Mammary epithelial cell (primary cell): ENCODE data around the gene AATF.

Experiments
- CTCF ChIP-seq, 2 donors: IDR thresholded peaks in 1 of 2; conservative IDR thresholded peaks in 1 of 2; 2 replicates each; pipeline ENCODE4 v1.5.1; 2011 to 2012; ENCODE audit warnings: inconsistent platforms in 2 of 2, low read length in 2 of 2, mild to moderate bottlenecking in 2 of 2, control low read depth in 1 of 2, low read depth in 1 of 2; ENCODE audit not compliant: insufficient read depth in 1 of 2; ENCODE audit errors: extremely low read depth in 1 of 2
- EZH2 ChIP-seq: IDR thresholded peaks from 2 replicates; pipeline ENCODE4 v1.6.1; 2012; ENCODE audit warnings: low read length, inconsistent platforms, borderline replicate concordance

- no peak for TF ChIP-seq CTCF (conservative IDR thresholded peaks at IDR 0.05 in 1 of 2, IDR thresholded peaks at IDR 0.05 in 1 of 2; ENCODE audit: extremely low read depth in 1 of 2, insufficient read depth in 1 of 2, low read depth in 1 of 2, low read length in 2 of 2)
- TF ChIP-seq EZH2: no peak
These were observed 77.7 kb downstream of the AATF start for GRCh38 chr17:37026531-37026869.
